IMR-90 (cell line): ENCODE measurements around the gene TRIM41. TPM values are rescaled to one million over a fixed set of nuclear protein-coding genes. Genes with fewer than 3 reads are reported as not detected.

Source experiments
- ATAC-seq: fragments of 200-7000 bp; cut with Tn5 transposase; 2 replicates; pipeline ENCODE4 v1.9.1; 2020; ENCODE audit warnings: low read depth, mild to moderate bottlenecking, moderate library complexity
- BruUV-seq: library from RNA; stranded (reverse); fragments of 400-500 nt; replicated peaks from 2 replicates; lab custom pipeline; 2021; lab: Mats Ljungman, UMichigan
- CTCF ChIA-PET: fragments of 300-600 bp; formaldehyde crosslinking; extraction: SDS; loops from one replicate; lab custom pipeline; 2021; ENCODE audit warnings: antibody characterized with exemption; lab: Yijun Ruan, JAX
- POLR2A ChIA-PET: fragments of 300-600 bp; sonication (Branson Sonifier 250); formaldehyde crosslinking; loops from one replicate; lab custom pipeline; 2022; ENCODE audit warnings: antibody characterized with exemption; ENCODE audit not compliant: unreplicated experiment; lab: Charles Lee
- DNase-seq: peaks from one replicate; pipeline ENCODE4 v3.0.0; 2013
- H2AFZ ChIP-seq: replicated peaks from 2 replicates; pipeline ENCODE3; 2013; ENCODE audit warnings: low read length, mild to moderate bottlenecking; ENCODE audit not compliant: poor library complexity
- H2AK5ac ChIP-seq: 2 replicates; pipeline ENCODE4 v1.6.1; 2013; ENCODE audit warnings: low read depth, low read length, inconsistent platforms
- H2AK9ac ChIP-seq: replicated peaks from 2 replicates; pipeline ENCODE3; 2013; ENCODE audit warnings: mild to moderate bottlenecking, low read depth, low read length, moderate library complexity; ENCODE audit not compliant: poor library complexity
- H2BK120ac ChIP-seq: 2 replicates; pipeline ENCODE4 v1.6.1; 2013; ENCODE audit warnings: low read depth, low read length, inconsistent platforms
- H2BK15ac ChIP-seq: 3 replicates; pipeline ENCODE4 v1.6.1; 2013; ENCODE audit warnings: low read depth, low read length, inconsistent platforms
- H2BK20ac ChIP-seq: 2 replicates; pipeline ENCODE4 v1.6.1; 2013; ENCODE audit warnings: low read depth, mild to moderate bottlenecking, inconsistent platforms, low read length, moderate library complexity
- H2BK5ac ChIP-seq: 2 replicates; pipeline ENCODE4 v1.6.1; 2013; ENCODE audit warnings: mild to moderate bottlenecking, low read depth, low read length, inconsistent platforms; ENCODE audit not compliant: poor library complexity, severe bottlenecking
- H3K14ac ChIP-seq: replicated peaks from 2 replicates; pipeline ENCODE4 v1.6.1; 2013; ENCODE audit warnings: low read depth, low read length, inconsistent platforms
- H3K18ac ChIP-seq: 2 replicates; pipeline ENCODE4 v1.6.1; 2013; ENCODE audit warnings: low read depth, low read length, control low read depth
- H3K23ac ChIP-seq: 2 replicates; pipeline ENCODE4 v1.6.1; 2013; ENCODE audit warnings: low read depth, low read length, inconsistent platforms
- H3K27ac ChIP-seq: 2 replicates; pipeline ENCODE4 v1.5.1; 2013; ENCODE audit warnings: mild to moderate bottlenecking, control low read depth, low read length; ENCODE audit not compliant: insufficient read depth
- H3K27me3 ChIP-seq: 2 replicates; pipeline ENCODE4 v1.6.1; 2013; ENCODE audit warnings: low read length; ENCODE audit not compliant: control insufficient read depth, insufficient read depth
- H3K36me3 ChIP-seq: 2 replicates; pipeline ENCODE4 v1.6.1; 2013; ENCODE audit warnings: low read length, mixed read lengths; ENCODE audit not compliant: control insufficient read depth, insufficient read depth
- H3K4ac ChIP-seq: 2 replicates; pipeline ENCODE4 v1.6.1; 2013; ENCODE audit warnings: low read depth, low read length, inconsistent platforms
- H3K4me1 ChIP-seq: 2 replicates; pipeline ENCODE4 v1.6.1; 2013; ENCODE audit warnings: low read length, mixed read lengths; ENCODE audit not compliant: control insufficient read depth, insufficient read depth
- H3K4me2 ChIP-seq: 2 replicates; pipeline ENCODE4 v1.6.1; 2013; ENCODE audit warnings: low read depth, mild to moderate bottlenecking, control low read depth, low read length, moderate library complexity
- H3K4me3 ChIP-seq: 2 replicates; pipeline ENCODE4 v1.5.1; 2013; ENCODE audit warnings: low read depth, mild to moderate bottlenecking, control low read depth, low read length, moderate library complexity; ENCODE audit not compliant: insufficient read depth
- H3K56ac ChIP-seq: 2 replicates; pipeline ENCODE4 v1.6.1; 2013; ENCODE audit warnings: low read length, inconsistent platforms; ENCODE audit not compliant: insufficient read depth; ENCODE audit errors: extremely low read depth
- H3K79me1 ChIP-seq, 2 experiments: 2 replicates each; pipeline ENCODE4 v1.6.1; 2013; ENCODE audit warnings: low read length in 2 of 2, inconsistent platforms in 1 of 2, low read depth in 1 of 2
- H3K9ac ChIP-seq: 2 replicates; pipeline ENCODE4 v1.6.1; 2013; ENCODE audit warnings: low read depth, low read length, control low read depth
- H3K9me1 ChIP-seq: 2 replicates; pipeline ENCODE4 v1.6.1; 2013; ENCODE audit warnings: low read length, inconsistent platforms; ENCODE audit not compliant: insufficient read depth
- H3K9me3 ChIP-seq: 2 replicates; pipeline ENCODE4 v1.6.1; 2013; ENCODE audit warnings: low read length; ENCODE audit not compliant: control insufficient read depth, insufficient read depth
- H4K20me1 ChIP-seq: 2 replicates; pipeline ENCODE4 v1.6.1; 2013; ENCODE audit warnings: low read length, inconsistent platforms; ENCODE audit not compliant: insufficient read depth
- H4K5ac ChIP-seq: 2 replicates; pipeline ENCODE4 v1.6.1; 2013; ENCODE audit warnings: mild to moderate bottlenecking, low read depth, low read length, control low read depth
- H4K8ac ChIP-seq, 2 experiments: 2 replicates each; pipeline ENCODE4 v1.6.1; 2013; ENCODE audit warnings: low read depth in 2 of 2, low read length in 2 of 2, control low read depth in 1 of 2, inconsistent platforms in 1 of 2
- H4K91ac ChIP-seq: 2 replicates; pipeline ENCODE4 v1.6.1; 2013; ENCODE audit warnings: low read depth, low read length, inconsistent platforms; ENCODE audit not compliant: insufficient read depth
- CEBPB ChIP-seq: IDR thresholded peaks from 2 replicates; pipeline ENCODE4 v1.6.1; 2012; ENCODE audit warnings: low read depth, low read length, improper control_type of control experiment
- USF2 ChIP-seq: fragments of 150-350 bp; IDR thresholded peaks from 2 replicates; pipeline ENCODE4 v1.6.1; 2017; ENCODE audit warnings: mild to moderate bottlenecking, antibody characterized with exemption, low read length, low read depth
- WGBS, 2 experiments: methylation state at CpG; one replicate each; pipeline versions ENCODE4 v1.1.5 to v1.1.7; 2013; ENCODE audit warnings: missing lambda C conversion rate in 2 of 2; ENCODE audit not compliant: insufficient read length in 1 of 2; ENCODE audit errors: extremely low coverage in 2 of 2; 5-methylcytosine and 5-hydroxymethylcytosine counted together
- dilution Hi-C: fragments of 300-500 bp; cut with HindIII; formaldehyde crosslinking; loops from one replicate; pipeline ENCODE4 v1.14.3; 2018; ENCODE audit warnings: low sequenced_read_pairs; ENCODE audit not compliant: unreplicated experiment
- in situ Hi-C: fragments of 300-500 bp; cut with MboI; formaldehyde crosslinking; loops from 3 replicates; pipeline ENCODE4 v1.14.3; 2019; ENCODE audit warnings: low sequenced_read_pairs, inconsistent platforms, mixed read lengths
- intact Hi-C: fragments of 100-400 bp; cut with micrococcal nuclease; formaldehyde crosslinking; loops from 2 replicates; pipeline ENCODE4 v1.10.0; 2022
- polyA plus RNA-seq, 3 experiments: library from polyadenylated mRNA; depleted of rRNA; stranded (reverse); fragments of >200 nt; gene quantifications; 2 replicates each; pipeline ENCODE4 v1.2.3, GENCODE V29; 2012; ENCODE audit warnings: low replicate concordance in 1 of 3
- total RNA-seq: library from RNA; depleted of rRNA; stranded (reverse); fragments of >200 nt; gene quantifications from 2 replicates; pipeline ENCODE4 v1.2.3, GENCODE V29; 2012

Gene TRIM41
- total and polyA plus RNA-seq, 2 of the 4 experiments (the other 2 are of a cell fraction): 5.9 to 15.7 TPM

- H3K79me1 ChIP-seq: no peaks in the 10 kb centered on the region
- no peak overlapping the region for H2AK5ac ChIP-seq
- H4K91ac ChIP-seq: no peak overlapping the region
- H3K4me3 ChIP-seq: no peak overlapping the region
- no peak overlapping the region for H4K5ac ChIP-seq
- H3K18ac ChIP-seq: no peak overlapping the region
- no peak overlapping the region for H3K4ac ChIP-seq
- H3K4me2 ChIP-seq: no peak overlapping the region
- H4K8ac ChIP-seq: no peak overlapping the region
- no peak overlapping the region for H2AK9ac ChIP-seq
- TF ChIP-seq CEBPB (peak; percentile 93), USF2 (no peak)
- POLR2A ChIA-PET: no interaction called here
- dilution Hi-C loops: no loop called here
- H3K36me3 ChIP-seq: no peaks in the 10 kb centered on the region
- CTCF ChIA-PET: interaction anchor here (0.6 kb wide), 1 partner anchor 62 kb away, joined by 5 read pairs; no protein-coding TSS in a partner anchor
- no peak overlapping the region for H3K14ac ChIP-seq
- no peak overlapping the region for H2BK120ac ChIP-seq
- no peaks in the 10 kb centered on the region; the same call in 1 of the 2 replicates for H3K27me3 ChIP-seq
- in situ Hi-C loops: no loop called here
- no peak overlapping the region for H3K27ac ChIP-seq
- H2AFZ ChIP-seq: no peak overlapping the region
- DNase-seq: peak; percentile 23
- H3K56ac ChIP-seq: no peak overlapping the region
- WGBS, 2 experiments: 67% methylated on average over 2 of the region's 11 CpGs; no CpG with 5 or more reads in 1 of the 2 experiments
- no peak overlapping the region for H3K9ac ChIP-seq
- H3K23ac ChIP-seq: no peak overlapping the region
- H2BK5ac ChIP-seq: no peak overlapping the region
- intact Hi-C loops: no loop called here
- 0 out of 2 replicates have a peak, but pooled peaks cover 6% of the 10 kb centered on the region for H3K9me1 ChIP-seq
- no peak for ATAC-seq
- no peak overlapping the region for H2BK20ac ChIP-seq
- no peaks in the 10 kb centered on the region for H3K9me3 ChIP-seq
- no peaks in the 10 kb centered on the region for H4K20me1 ChIP-seq
- H3K4me1 ChIP-seq: peaks cover 4% of the 10 kb centered on the region; the same call in 1 of the 2 replicates
- H2BK15ac ChIP-seq: no peak overlapping the region
- BruUV-seq: no TSS peak
These were observed 19.9 kb upstream of the TRIM41 start for GRCh38 chr5:181203093-181203711.
